CD14-positive monocyte (primary cell): ENCODE data around the gene DNM2. TPM values are rescaled to one million over a fixed set of nuclear protein-coding genes. Genes with fewer than 3 reads are reported as not detected.

Experiments used
- DNase-seq, 3 donors: peaks; one replicate each; pipeline ENCODE4 v3.0.0-alpha.2; 2011 to 2022
- H2AFZ ChIP-seq: 2 replicates; pipeline ENCODE4 v1.6.0; 2012; ENCODE audit warnings: mild to moderate bottlenecking, low read depth, low read length, inconsistent platforms; ENCODE audit not compliant: insufficient read depth, poor library complexity, severe bottlenecking
- H3K27ac ChIP-seq, 2 donors: 1 replicate in 1 of 2; 2 replicates in 1 of 2; pipeline ENCODE4 v1.5.1; 2012 to 2013; ENCODE audit warnings: low read length in 2 of 2, control low read depth in 1 of 2, inconsistent platforms in 1 of 2, low read depth in 1 of 2, mild to moderate bottlenecking in 1 of 2
- H3K27me3 ChIP-seq, 2 donors: one replicate each; pipeline versions ENCODE4 v1.6.0 to v1.6.1; 2011 to 2013; ENCODE audit warnings: low read length in 2 of 2; ENCODE audit not compliant: control insufficient read depth in 2 of 2, insufficient read depth in 2 of 2
- H3K36me3 ChIP-seq, 2 donors: replicated peaks in 1 of 2; 1 replicate in 1 of 2; 2 replicates in 1 of 2; pipeline versions ENCODE4 v1.5.1 to v1.6.1; 2012 to 2013; ENCODE audit warnings: low read length in 2 of 2, control low read depth in 1 of 2, inconsistent platforms in 1 of 2, mild to moderate bottlenecking in 1 of 2; ENCODE audit not compliant: insufficient read depth in 2 of 2, control insufficient read depth in 1 of 2
- H3K4me1 ChIP-seq, 2 donors: 1 replicate in 1 of 2; 2 replicates in 1 of 2; pipeline versions ENCODE4 v1.5.1 to v1.6.1; 2012 to 2013; ENCODE audit warnings: low read length in 2 of 2, control low read depth in 1 of 2, inconsistent platforms in 1 of 2, mild to moderate bottlenecking in 1 of 2, moderate library complexity in 1 of 2; ENCODE audit not compliant: insufficient read depth in 2 of 2, control insufficient read depth in 1 of 2
- H3K4me2 ChIP-seq: replicated peaks from 2 replicates; pipeline ENCODE3; 2012; ENCODE audit warnings: low read length, moderate library complexity, mild to moderate bottlenecking; ENCODE audit not compliant: poor library complexity, severe bottlenecking; ENCODE audit errors: extremely low read depth
- H3K4me3 ChIP-seq, 3 experiments: fragments of 200-600 bp in 1 of 3; sonication (generic) in 1 of 3; replicated peaks in 1 of 3; 1 replicate in 2 of 3; 2 replicates in 1 of 3; pipeline ENCODE4 v1.5.1; 2011 to 2013; ENCODE audit warnings: low read length in 3 of 3, mild to moderate bottlenecking in 3 of 3, control low read depth in 2 of 3, low read depth in 2 of 3, inconsistent platforms in 1 of 3, moderate library complexity in 1 of 3
- H3K79me2 ChIP-seq: 2 replicates; pipeline ENCODE4 v1.6.0; 2012; ENCODE audit warnings: mild to moderate bottlenecking, control low read depth, inconsistent platforms, low read length, moderate library complexity; ENCODE audit not compliant: insufficient read depth
- H3K9ac ChIP-seq: 2 replicates; pipeline ENCODE4 v1.6.0; 2017; ENCODE audit warnings: low read length, mild to moderate bottlenecking; ENCODE audit not compliant: insufficient read depth, poor library complexity, severe bottlenecking
- H3K9me3 ChIP-seq, 2 donors: replicated peaks in 1 of 2; 1 replicate in 1 of 2; 2 replicates in 1 of 2; pipeline versions ENCODE4 v1.5.1 to v1.6.1; 2012 to 2013; ENCODE audit warnings: low read length in 2 of 2, control low read depth in 1 of 2; ENCODE audit not compliant: control insufficient read depth in 1 of 2, insufficient read depth in 1 of 2
- H4K20me1 ChIP-seq: 2 replicates; pipeline ENCODE4 v1.6.0; 2012; ENCODE audit warnings: mild to moderate bottlenecking, low read length, control low read depth, moderate library complexity; ENCODE audit not compliant: insufficient read depth
- H3K27ac Mint-ChIP-seq, 7 donors: one replicate each; pipeline ENCODE4 v1.8.0; 2020; ENCODE audit warnings: mild to moderate bottlenecking in 7 of 7, mixed read lengths in 7 of 7, moderate library complexity in 6 of 7, inconsistent platforms in 2 of 7
- H3K27me3 Mint-ChIP-seq, 3 donors: one replicate each; pipeline ENCODE4 v1.8.0; 2021 to 2022; ENCODE audit warnings: low read depth in 3 of 3, mild to moderate bottlenecking in 3 of 3, mixed read lengths in 3 of 3, moderate library complexity in 3 of 3, inconsistent platforms in 1 of 3
- H3K36me3 Mint-ChIP-seq, 2 donors: one replicate each; pipeline ENCODE4 v1.8.0; 2020; ENCODE audit warnings: mixed read lengths in 2 of 2, inconsistent platforms in 1 of 2, mild to moderate bottlenecking in 1 of 2
- H3K4me1 Mint-ChIP-seq: one replicate; pipeline ENCODE4 v1.8.0; 2020; ENCODE audit warnings: mild to moderate bottlenecking, mixed read lengths
- H3K4me3 Mint-ChIP-seq, 2 donors: one replicate each; pipeline ENCODE4 v1.8.0; 2020; ENCODE audit warnings: mild to moderate bottlenecking in 2 of 2, mixed read lengths in 2 of 2, moderate library complexity in 1 of 2
- H3K9me3 Mint-ChIP-seq, 7 donors: one replicate each; pipeline ENCODE4 v1.8.0; 2020 to 2022; ENCODE audit warnings: mixed read lengths in 7 of 7, mild to moderate bottlenecking in 6 of 7, moderate library complexity in 6 of 7, inconsistent platforms in 2 of 7
- CTCF ChIP-seq: fragments of 200-600 bp; IDR thresholded peaks from one replicate; pipeline ENCODE4 v1.8.0; 2022; ENCODE audit warnings: antibody characterized with exemption, mild to moderate bottlenecking
- WGBS: methylation state at CpG from one replicate; pipeline ENCODE4 v1.1.5; 2013; ENCODE audit warnings: missing lambda C conversion rate; ENCODE audit not compliant: insufficient coverage; 5-methylcytosine and 5-hydroxymethylcytosine counted together
- intact Hi-C, 2 donors: fragments of 100-400 bp; cut with micrococcal nuclease; formaldehyde crosslinking; loops; one replicate each; pipeline versions ENCODE4 v1.15.0 to v1.15.1; 2023
- polyA plus RNA-seq, 3 donors: library from polyadenylated mRNA; depleted of rRNA in 1 of 3; unstranded in 2 of 3; stranded (reverse) in 1 of 3; fragments of 300-500 nt in 2 of 3; fragments of >200 nt in 1 of 3; fragmentation: Illumina TruSeq in 2 of 3; gene quantifications; 1 replicate in 2 of 3; 2 replicates in 1 of 3; pipeline ENCODE4 v1.2.3, GENCODE V29; 2012 to 2021

The DNM2 gene
- polyA plus RNA-seq, 3 donors: 53.0 to 186 (median 69.5) TPM

- H3K27ac Mint-ChIP-seq: peak overlapping the region in 5 of 7 donors; percentile 46 to 86 (median 83)
- intact Hi-C loops: no loop called here
These were observed 140.4 kb downstream of the DNM2 start for GRCh38 chr19:10858204-10858828.

More at GRCh38 chr19:10858204-10858828, 140.4 kb downstream of the DNM2 start:
- Histone ChIP-seq H3K27ac (peak overlapping the region in 1 of 2 donors; percentile 45), H3K4me2 (no peak overlapping the region), H3K4me3 (no peak overlapping the region), H4K20me1 (peaks cover 27% of the 10 kb centered on the region), H2AFZ (no peak overlapping the region), H3K27me3 (no peaks in the 10 kb centered on the region), H3K36me3 (peaks cover 48 to 69% of the 10 kb centered on the region in 2 donors), H3K9ac (no peak overlapping the region), H3K9me3 (no peaks in the 10 kb centered on the region), H3K4me1 (peaks cover 14 to 42% of the 10 kb centered on the region in 2 donors), H3K79me2 (peaks cover 39% of the 10 kb centered on the region)
- peak; percentile 84 for TF ChIP-seq CTCF
- H3K27me3 Mint-ChIP-seq: peaks cover 0 to 3% (median 3%) of the 10 kb centered on the region in 3 donors
- H3K36me3 Mint-ChIP-seq: peaks cover 42 to 83% of the 10 kb centered on the region in 2 donors
- H3K9me3 Mint-ChIP-seq: peaks cover 0 to 5% (median 0%) of the 10 kb centered on the region in 7 donors
- no peak overlapping the region for H3K4me3 Mint-ChIP-seq
- DNase-seq: peak in 2 of 3 donors; percentile 29 to 39
- H3K4me1 Mint-ChIP-seq: peaks cover 33% of the 10 kb centered on the region
- no CpG with 5 or more reads among the region's 4 CpGs for WGBS
